Measurements from ENCODE around the gene UBE2G1. TPM values are rescaled to one million over a fixed set of nuclear protein-coding genes. Genes with fewer than 3 reads are reported as not detected.

UBE2G1 gene
- total and polyA plus RNA-seq, 10 of the 15 experiments (the other 5 are each of a cell fraction or from before 2014, with no cell fraction given): 24.4 to 139 (median 77.4) TPM

DNA sequence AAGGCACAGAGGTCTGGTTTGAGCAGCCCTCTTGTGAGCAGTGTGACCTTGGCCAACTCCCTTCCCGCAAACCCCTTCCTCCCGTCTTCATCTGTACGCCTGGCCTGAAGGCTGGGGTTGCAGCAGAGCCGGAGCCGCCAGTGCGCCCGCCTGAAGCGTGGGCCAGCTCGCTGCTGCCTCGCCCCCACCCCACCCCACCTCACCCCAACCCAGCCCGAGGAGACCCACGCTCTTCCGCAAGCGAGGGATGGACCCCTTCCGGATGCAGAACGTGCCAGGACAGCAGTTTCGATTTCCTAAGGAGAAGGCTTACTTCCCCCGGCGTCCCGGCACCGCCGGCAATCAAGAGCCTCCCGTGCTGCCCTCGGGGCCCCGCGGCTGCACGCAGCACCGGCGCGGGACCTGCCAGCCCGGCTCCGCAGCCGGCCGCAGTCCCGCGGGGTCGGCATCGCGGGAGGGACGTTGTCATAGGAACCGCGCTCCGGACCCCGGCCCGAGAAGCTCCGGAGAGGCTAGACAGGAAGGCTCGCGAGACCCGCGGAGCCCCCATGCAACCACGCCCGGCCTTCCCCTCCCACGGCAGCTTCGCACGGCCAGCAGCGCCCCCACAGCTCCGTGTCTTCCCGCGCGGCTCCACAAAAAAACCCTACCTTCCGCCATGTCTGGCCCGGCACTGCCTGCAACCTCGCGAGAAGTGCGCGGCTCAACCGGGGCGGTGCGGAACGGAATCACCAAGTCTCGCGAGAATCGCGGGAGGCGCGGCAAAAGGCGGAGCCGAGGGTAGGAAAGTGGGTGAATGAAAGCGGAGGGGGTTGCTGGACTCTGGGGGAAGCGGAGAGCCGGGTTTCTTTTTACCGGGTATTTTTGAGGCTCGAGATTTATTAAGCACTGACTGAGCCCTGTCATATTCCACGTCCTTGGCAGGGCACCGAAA is 102.9 kb downstream of the UBE2G1 start, which contains the start of gene ANKFY1 (continued):
- peak; percentile 88 for TF ChIP-seq TAF1 (IDR thresholded peaks at IDR 0.05; ENCODE audit: borderline replicate concordance, low read depth, low read length)
- TF ChIP-seq IKZF2 (IDR thresholded peaks at IDR 0.05): no peak
- TF ChIP-seq NR2F1 (conservative IDR thresholded peaks at IDR 0.05): 0 out of 2 replicates have a peak, but pooled peaks have one; percentile 24
- TF ChIP-seq BCL11A (IDR thresholded peaks at IDR 0.05; ENCODE audit: low read depth, low read length): no peak
- TF ChIP-seq GABPA (IDR thresholded peaks at IDR 0.05; ENCODE audit: low read depth): no peak
- TF ChIP-seq POLR2AphosphoS2 (IDR thresholded peaks at IDR 0.05; ENCODE audit: low read depth, low read length): no peak; the same call in 1 of the 2 replicates
- no peak for TF ChIP-seq TBL1XR1 (IDR thresholded peaks at IDR 0.05; ENCODE audit: low read depth, low read length)
- TF ChIP-seq STAT1 (conservative IDR thresholded peaks at IDR 0.05): no peak
- TF ChIP-seq NR2C1 (IDR thresholded peaks at IDR 0.05): no peak
- no peak for TF ChIP-seq SMAD1 (IDR thresholded peaks at IDR 0.05; ENCODE audit: low read depth, partially characterized antibody)
- TF ChIP-seq, protein P1, sequence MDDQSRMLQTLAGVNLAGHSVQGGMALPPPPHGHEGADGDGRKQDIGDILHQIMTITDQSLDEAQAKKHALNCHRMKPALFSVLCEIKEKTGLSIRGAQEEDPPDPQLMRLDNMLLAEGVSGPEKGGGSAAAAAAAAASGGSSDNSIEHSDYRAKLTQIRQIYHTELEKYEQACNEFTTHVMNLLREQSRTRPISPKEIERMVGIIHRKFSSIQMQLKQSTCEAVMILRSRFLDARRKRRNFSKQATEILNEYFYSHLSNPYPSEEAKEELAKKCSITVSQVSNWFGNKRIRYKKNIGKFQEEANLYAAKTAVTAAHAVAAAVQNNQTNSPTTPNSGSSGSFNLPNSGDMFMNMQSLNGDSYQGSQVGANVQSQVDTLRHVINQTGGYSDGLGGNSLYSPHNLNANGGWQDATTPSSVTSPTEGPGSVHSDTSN (IDR thresholded peaks at IDR 0.05; ENCODE audit: insufficient replicate concordance, low read depth, low read length): no peak
- TF ChIP-seq, protein P2, sequence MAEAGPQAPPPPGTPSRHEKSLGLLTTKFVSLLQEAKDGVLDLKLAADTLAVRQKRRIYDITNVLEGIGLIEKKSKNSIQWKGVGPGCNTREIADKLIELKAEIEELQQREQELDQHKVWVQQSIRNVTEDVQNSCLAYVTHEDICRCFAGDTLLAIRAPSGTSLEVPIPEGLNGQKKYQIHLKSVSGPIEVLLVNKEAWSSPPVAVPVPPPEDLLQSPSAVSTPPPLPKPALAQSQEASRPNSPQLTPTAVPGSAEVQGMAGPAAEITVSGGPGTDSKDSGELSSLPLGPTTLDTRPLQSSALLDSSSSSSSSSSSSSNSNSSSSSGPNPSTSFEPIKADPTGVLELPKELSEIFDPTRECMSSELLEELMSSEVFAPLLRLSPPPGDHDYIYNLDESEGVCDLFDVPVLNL (IDR thresholded peaks at IDR 0.05; ENCODE audit: low read depth, low read length): no peak
- no peak for TF ChIP-seq RFX5 (IDR thresholded peaks at IDR 0.05; ENCODE audit: low read depth, low read length)
- TF ChIP-seq, protein P3, sequence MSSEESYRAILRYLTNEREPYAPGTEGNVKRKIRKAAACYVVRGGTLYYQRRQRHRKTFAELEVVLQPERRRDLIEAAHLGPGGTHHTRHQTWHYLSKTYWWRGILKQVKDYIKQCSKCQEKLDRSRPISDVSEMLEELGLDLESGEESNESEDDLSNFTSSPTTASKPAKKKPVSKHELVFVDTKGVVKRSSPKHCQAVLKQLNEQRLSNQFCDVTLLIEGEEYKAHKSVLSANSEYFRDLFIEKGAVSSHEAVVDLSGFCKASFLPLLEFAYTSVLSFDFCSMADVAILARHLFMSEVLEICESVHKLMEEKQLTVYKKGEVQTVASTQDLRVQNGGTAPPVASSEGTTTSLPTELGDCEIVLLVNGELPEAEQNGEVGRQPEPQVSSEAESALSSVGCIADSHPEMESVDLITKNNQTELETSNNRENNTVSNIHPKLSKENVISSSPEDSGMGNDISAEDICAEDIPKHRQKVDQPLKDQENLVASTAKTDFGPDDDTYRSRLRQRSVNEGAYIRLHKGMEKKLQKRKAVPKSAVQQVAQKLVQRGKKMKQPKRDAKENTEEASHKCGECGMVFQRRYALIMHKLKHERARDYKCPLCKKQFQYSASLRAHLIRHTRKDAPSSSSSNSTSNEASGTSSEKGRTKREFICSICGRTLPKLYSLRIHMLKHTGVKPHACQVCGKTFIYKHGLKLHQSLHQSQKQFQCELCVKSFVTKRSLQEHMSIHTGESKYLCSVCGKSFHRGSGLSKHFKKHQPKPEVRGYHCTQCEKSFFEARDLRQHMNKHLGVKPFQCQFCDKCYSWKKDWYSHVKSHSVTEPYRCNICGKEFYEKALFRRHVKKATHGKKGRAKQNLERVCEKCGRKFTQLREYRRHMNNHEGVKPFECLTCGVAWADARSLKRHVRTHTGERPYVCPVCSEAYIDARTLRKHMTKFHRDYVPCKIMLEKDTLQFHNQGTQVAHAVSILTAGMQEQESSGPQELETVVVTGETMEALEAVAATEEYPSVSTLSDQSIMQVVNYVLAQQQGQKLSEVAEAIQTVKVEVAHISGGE (CRISPR knock-in tag; IDR thresholded peaks at IDR 0.05): no peak
- no peak; the same call in 1 of the 2 replicates for TF ChIP-seq MTA3 (IDR thresholded peaks at IDR 0.05; ENCODE audit: borderline replicate concordance, low read length)
- TF ChIP-seq EP300 (IDR thresholded peaks at IDR 0.05; ENCODE audit: borderline replicate concordance in 1 of 2, control insufficient read depth in 1 of 2, low read depth in 2 of 2, low read length in 2 of 2): no peak
- TF ChIP-seq ZBED1 (IDR thresholded peaks at IDR 0.05; ENCODE audit: borderline replicate concordance): peak; percentile 32; the same call in 1 of the 2 replicates
- TF ChIP-seq, protein P4, sequence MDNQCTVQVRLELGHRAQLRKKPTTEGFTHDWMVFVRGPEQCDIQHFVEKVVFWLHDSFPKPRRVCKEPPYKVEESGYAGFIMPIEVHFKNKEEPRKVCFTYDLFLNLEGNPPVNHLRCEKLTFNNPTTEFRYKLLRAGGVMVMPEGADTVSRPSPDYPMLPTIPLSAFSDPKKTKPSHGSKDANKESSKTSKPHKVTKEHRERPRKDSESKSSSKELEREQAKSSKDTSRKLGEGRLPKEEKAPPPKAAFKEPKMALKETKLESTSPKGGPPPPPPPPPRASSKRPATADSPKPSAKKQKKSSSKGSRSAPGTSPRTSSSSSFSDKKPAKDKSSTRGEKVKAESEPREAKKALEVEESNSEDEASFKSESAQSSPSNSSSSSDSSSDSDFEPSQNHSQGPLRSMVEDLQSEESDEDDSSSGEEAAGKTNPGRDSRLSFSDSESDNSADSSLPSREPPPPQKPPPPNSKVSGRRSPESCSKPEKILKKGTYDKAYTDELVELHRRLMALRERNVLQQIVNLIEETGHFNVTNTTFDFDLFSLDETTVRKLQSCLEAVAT (IDR thresholded peaks at IDR 0.05): no peak; the same call in 1 of the 2 replicates
- no peak for TF ChIP-seq JUNB (IDR thresholded peaks at IDR 0.05)
- TF ChIP-seq NBN (IDR thresholded peaks at IDR 0.05): no peak
- TF ChIP-seq CEBPB (IDR thresholded peaks at IDR 0.05; ENCODE audit: borderline replicate concordance in 1 of 2, low read depth in 2 of 2, low read length in 2 of 2): no peak
- peak; percentile 98 for TF ChIP-seq YY1 (IDR thresholded peaks at IDR 0.05; ENCODE audit: low read depth, low read length)
- TF ChIP-seq KAT2A (conservative IDR thresholded peaks at IDR 0.05; ENCODE audit: control insufficient read depth, low read depth, low read length): no peak
- TF ChIP-seq NFXL1 (IDR thresholded peaks at IDR 0.05; ENCODE audit: borderline replicate concordance): no peak
